A204.1 (cell line): ENCODE measurements around the gene MKKS.
"Not testable (repeated sequence)": the region's sequence is repeated elsewhere in the genome, so short reads cannot be mapped to it uniquely, and the experiment has no call there.

Experiments used
- FAIRE-seq: peaks from 2 replicates; lab custom pipeline; 2012; peaks lifted over from hg19 to GRCh38; lab: Jason Lieb, UNC

The MKKS gene

DNA sequence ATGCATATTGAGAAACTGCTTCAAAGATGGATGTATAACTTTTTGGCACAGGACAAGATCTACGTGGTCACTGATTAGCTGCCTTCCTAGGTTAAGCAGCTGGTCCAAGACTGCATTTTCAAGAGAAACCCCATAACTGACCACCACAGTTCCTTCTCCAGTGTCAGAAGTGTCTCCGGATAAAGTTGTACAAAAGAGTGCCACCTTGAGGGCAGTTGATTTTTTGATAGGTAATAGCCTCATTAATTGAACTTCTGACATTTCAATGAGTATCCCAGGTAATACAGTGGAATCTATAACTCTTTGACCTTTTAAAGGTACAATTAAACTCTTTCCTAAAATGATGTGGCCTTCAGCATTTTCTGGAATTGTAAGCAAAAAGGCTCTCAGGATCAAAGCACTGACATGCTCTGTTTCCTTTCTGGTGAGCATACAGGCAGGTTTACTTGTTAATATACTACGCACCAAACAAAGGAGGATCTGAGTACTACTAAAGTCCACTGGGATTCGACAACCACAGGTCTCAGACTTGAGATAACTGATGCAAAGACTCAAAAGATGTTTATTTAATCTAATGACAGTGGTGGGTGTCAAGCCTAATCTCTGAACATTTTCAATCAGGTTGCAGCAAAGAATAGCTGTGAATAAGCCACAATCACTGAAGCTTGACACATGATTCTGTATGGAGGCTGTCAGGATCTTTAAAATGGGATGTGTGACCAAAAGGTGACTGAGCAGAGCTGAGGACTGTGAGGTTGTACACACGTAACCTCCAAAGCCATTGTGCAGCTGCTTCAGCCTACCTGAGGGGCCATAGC lies 21.2 kb downstream of the MKKS start:
- FAIRE-seq, result no peak

DNA sequence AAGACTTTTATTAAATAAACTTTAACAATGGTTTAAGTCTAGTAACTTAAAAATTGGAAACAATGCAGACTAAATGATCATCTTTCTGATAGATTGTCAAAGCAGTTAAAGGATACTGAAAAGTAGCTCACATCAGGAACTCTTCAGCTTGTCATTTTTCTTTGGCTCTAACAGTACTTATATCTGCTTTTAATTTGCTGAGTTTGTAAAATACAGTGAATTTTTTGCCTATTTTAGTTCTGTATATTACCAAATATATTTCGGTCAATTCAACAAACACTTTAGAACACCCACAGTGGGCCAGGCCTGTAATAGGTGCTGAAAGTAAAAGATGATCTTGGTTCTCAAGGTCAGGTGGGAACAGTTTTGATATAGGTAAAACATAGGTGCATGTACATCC lies 22.3 kb downstream of the MKKS start:
- FAIRE-seq, result no peak

DNA sequence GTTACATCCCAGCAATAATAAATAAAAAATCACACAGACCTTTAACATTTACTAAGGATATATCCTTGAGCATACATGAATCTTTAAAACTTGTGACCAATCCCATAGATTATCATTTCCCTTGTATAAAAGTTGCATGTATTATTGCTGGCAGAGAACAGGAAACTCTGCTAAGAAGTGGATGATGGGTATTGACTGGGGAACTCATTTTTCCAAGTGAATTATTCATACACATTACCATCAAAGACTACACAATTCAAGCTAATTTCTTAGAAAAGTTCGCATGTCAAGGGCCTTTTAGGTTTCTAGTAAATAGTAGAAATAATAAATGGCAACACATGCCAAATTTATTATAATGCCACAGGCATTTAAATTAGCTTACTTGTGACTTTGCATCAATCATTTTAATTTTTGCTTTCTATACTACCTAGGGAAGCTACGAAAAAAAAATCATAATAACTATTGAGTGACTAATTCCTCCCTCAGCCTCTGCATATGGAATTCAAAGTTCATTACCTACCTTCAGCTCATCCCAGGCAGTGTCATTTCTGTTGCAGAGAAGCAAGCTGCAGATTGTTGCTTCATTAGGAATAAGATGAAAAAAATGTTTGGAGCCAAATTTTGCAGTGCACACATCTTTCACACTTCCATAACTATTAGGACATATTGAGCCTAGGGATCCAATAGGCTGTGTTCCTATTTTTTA lies 25.8 kb downstream of the MKKS start:
- no peak for FAIRE-seq

DNA sequence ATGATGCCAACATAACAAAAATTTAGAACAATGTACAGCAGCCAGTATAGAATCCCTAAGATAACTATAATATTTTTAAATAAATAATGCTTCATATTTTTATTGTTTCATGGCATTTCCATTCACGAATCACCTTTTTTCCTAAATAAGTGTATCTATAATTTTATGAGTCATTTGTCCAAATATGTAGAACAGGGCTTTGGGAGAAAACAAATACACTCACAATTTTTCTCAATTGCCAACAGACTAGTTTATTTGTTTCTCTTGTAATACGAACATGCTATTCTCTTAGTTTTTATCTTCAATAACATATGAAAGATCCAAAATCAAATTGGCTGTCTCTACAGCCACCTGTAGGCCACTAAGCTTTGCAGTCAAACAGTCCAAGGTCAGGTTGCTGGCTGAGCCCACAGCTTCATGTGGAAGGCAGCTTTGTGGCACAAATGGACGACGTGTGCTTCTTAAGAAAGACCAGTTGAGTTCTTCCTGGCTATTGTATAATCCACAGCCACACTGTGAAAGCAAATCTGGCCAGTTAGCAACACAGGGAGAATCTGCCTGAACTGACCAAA lies 29.0 kb downstream of the MKKS start:
- FAIRE-seq, result no peak

DNA sequence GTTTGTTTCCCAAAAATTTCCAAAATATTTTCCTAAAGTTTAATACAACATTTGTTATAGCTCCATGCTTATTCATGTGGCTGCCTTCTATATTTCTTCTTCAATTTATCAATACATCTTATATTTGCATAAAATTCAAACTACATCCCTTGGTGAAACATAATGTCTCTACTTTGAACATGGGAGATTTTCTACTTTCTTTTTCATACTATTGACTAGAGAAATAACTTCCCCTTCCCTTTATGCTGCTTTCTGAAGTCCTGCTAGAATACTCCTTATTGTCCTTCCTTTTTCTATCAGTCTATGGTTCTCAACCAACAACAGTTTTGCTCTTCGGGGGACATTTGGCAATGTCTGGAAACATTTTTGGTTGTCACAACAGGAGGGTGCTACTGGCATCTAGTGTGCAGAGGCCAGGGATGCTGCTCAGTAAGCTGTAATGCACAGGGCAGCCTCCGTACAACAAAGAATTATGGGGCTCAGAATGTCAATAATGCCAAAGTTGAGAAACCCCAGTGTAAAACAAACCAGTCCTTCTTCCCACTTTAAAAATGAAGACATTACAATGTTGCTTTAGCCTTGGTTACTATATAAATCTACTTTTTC lies 29.9 kb downstream of the MKKS start:
- FAIRE-seq, result no peak

DNA sequence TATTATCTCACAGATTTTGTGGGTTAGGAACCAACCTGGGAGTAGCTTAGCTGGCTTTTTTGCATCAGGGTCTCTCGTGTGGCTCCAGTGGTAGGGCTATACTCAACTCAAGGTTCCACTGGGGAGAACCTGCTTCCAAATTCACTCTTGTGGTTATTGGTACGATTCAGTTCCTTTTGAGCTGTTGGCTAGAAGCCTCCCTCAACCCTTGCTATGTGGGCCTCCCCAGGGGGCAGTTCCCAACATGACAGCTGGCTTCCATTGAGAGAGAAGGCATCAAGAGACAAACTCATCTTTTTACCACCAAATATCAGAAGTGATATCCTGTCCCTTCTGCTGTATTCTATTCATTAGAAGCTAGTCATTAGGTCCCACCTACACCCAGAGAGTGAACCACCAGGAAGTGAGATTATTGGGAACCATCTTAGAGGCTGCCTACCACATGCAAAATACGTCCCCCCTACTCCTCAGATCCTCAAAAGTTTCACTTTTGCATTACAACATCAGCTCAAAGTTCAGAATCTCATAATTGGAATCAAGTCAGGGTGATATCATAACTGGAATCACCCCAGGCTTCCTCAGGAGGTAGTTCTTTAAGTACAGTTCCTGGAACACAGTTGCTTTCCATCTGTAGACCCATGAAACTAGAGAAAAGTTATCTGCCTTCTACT lies 30.9 kb downstream of the MKKS start:
- FAIRE-seq, result no peak

DNA sequence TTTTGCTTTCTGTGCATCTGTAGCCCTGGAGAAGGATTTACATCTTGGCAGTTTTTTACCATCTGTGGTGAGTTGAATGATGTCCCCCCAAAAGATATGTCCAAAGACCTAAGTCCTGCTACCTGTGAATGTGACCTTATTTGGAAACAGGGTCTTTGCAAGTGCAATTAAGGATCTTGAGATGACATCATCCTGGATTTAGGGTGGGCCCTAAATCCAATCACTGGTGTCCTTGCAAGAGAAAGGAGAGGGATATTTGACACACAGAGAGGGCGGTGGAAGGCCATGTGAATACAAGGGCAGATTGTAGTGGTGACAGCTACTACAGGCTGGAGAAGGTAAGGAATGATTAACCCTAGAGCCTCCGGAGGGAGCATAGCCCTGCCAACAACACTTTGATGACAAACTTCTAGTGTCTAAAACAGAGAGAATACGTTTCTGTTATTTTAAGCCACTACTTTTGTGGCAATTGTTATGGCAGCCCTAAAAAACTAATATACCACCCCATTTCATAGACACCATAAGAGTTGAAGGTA lies 35.1 kb downstream of the MKKS start:
- FAIRE-seq, result no peak

DNA sequence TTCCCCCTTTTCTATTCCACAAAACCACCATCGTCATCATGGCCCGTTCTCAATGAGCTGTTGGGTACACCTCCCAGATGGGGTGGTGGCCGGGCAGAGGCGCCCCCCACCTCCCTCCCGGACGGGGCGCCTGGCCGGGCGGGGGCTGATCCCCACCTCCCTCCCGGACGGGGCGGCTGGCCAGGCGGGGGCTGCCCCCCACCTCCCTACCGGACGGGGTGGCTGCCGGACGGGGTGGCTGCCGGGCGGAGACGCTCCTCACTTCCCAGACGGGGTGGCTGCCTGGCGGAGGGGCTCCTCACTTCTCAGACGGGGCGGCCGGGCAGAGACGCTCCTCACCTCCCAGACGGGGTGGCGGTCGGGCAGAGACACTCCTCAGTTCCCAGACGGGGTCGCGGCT lies 39.3 kb downstream of the MKKS start:
- FAIRE-seq, result not testable (repeated sequence)

DNA sequence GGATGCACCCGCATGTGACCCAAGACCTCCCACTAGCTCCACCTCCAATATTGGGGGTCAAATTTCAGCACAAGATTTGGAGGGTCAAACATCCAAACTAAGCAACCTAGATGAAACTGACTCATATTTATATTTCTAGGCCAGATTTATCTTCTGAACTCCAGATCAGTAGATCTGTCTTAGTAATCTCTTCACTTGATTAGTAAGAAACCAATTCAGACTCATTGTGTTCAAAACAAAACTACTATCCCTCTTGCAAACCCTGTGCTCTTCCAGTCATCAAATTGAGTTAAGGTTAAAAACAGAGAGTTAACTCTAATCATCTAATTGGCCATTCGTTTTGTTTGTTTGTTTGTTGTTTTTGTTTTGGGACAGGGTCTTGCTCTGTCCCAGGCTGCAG lies 43.3 kb downstream of the MKKS start:
- FAIRE-seq, result no peak

DNA sequence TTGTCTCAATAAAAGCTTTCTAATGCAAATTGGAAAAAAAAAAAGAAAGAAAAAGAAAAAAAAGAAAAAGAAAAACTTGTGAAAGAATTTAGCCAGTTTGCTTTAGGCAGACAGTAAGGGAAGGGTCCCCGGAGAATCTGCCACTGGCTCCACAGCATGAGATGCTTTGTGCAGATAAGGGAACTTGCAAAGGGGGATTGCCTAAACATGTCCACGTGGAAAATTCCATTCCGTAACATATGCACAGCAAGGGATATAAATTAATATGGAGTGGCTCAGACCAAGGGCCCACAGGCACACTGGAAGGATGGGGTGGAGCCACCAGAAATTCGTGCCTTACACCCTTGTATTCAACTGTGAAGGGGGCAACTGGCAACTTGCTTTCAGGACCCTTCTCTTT lies 45.4 kb downstream of the MKKS start:
- FAIRE-seq, result no peak

DNA sequence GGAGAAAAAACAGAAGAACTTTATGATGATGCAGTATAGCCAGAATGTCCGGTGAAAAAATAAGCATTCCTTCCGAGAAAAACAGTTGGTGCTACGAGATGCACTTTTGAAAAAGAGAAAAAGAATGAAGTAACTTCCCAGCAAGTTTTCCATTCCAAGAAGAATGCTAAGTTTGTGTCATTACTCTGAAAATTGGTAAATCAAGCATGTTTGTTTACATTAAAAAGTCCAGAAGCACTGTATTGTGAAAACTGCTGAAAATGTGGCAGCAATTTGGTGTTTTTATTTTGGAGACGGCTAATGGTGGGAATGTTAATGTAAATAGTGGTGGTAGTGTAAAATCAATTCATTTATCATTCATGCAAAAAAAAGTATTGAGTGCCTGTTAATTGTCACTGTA lies 46.3 kb downstream of the MKKS start:
- no peak for FAIRE-seq

DNA sequence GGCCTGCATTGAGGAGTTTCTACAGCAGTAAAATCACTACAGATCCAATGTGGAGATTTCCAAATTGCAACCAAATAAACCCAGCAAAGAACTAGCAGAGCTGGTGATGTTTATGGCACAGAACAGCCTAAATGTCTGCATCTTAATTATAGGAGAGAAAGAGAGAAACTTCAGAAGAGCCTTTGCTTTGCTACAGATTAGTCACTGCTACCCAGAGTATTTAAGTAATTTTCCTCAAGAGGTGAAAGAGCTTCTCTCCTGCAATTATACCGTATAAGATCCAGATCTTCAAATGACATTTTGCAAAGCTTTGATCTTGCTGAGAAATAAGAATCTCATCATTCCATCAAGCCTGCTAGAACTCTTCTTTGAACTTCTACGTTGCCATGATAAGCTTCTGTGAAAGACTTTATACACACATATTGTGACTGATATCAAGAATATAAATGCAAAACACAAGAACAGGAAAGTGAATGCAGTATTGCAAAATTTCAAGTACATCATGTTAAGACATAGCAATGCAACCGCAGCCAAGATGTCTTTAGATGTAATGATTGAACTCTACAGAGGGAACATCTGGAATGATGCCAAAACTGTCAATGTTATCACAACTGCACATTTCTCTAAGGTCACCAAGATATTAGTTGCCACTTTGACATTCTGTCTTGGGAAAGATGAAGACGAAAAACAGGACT lies 48.0 kb downstream of the MKKS start:
- FAIRE-seq, result no peak

DNA sequence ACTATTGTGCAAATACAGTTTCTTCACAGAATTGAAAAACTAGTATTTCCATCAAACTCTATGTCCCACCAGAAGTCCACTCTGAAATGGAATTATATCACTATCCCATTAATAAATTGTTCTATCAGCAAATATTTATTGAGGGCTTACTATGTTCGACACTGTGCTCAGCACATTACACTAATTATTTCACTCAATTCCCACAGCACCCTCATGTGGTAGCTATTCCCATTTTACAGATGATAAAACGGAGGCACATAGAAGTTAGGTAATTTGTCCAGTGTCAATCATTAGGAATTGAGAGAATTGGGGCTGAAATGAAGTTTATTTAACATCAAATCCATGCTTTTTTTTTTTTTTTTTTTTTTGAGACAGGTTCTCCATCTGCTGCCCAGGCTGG lies 52.5 kb downstream of the MKKS start:
- no peak for FAIRE-seq

DNA sequence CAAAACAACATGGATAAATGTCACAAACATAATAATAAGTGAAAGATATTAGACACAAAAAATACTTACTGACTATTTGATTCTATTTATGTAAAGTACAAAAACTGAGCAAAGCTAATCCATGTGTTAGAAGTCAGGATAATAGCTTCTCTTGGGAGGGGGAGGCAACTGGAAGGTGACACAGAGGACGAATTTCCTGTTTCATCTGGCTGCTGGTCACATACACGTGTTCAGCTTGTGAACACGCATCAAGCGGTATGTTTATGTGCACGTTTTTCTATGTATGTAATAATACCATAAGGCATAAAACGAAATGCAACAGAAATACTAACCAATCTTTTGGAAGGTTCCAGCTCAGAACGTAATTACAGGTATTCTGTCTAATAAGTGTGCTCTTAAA lies 54.3 kb downstream of the MKKS start:
- no peak for FAIRE-seq

DNA sequence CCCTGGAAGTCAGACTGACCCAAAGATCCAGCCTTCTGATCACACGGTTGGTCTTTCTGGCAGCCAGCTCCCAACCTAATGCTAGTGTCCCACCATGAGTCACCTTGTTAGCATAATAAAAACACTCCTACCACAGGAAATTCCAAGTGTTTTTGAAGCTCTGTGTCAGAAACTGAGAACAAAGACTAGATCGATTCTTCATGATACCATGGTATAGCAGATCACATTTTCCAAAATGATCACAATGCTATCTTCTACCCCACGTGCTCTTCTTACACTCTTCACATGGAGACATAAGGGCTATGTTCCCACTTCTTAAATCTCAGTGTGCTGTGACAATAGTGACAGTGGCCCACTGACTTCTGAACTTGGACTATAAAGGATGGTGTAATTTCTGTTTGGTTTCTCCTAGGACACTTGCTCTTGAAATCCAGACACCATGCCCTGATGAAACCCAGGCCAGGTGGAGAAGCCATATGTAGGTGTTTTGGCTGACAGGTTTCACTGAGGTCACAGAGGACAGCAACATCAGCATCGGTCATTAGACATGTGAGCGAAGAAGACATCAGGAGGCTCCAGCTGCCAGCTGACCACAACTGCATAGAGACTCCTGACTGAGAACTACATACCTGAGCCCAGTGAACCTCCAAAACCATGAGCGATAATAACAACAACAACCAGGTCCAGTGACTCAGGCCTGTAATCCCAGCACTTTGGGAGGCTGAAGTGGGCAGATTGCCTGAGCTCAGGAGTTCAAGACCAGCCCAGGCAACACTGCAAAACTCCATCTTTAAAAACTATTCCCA lies 57.5 kb downstream of the MKKS start:
- no peak for FAIRE-seq

DNA sequence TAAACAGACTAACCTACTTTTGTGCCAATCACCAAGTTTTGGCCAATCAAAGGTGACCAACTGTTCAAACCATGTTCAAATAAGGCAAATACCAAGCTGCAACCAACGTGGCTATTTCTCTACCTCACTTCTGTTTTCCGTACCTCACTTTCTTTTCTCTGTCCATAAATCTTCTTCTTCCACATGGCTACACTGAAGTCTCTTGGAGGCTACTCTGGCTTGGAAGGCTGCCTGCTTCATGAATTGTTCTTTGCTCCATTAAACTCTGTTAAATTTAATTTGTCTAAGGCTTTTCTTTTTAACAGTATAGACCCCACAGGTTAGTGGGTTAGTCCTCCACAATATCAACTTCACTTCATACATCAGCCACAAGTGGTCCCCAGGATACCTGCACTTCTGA lies 58.8 kb downstream of the MKKS start:
- no peak for FAIRE-seq

DNA sequence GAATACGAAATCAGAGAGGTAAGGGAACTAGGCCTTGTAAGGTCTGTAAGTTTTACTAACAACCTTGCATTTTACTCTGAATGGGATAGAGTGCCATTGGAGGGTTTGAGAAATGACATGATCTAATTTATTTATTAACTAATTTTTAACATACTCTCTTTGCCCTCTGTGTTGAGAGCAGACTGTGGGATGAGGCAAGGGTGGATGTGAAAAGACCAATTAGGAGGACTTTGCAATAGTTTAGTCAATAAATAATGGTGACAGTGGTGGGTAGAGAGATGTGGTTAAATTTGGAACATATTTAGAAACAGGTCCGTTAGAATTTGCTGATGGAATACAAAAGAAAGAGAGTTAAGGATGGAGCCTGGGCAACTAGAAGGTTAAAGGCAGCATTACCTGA lies 60.0 kb downstream of the MKKS start:
- no peak for FAIRE-seq

DNA sequence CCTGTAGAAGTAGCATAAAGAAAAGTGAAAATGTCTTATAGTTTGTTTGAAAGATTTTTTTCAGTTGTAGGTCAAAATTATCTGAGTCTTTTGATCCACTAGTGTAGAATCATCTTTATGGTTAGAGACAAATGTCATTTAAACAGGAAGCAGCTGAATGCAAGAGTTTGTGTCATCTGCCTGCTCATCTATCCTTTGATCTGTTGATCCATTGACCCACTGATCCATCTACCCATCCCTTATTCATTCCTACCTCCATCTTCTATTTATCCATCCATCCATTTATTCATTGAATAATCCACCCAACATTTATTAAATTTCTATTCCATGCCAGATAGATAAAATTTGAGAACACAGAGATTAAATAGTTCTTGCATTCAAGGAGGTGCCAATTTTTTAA lies 62.6 kb downstream of the MKKS start:
- FAIRE-seq, result no peak

DNA sequence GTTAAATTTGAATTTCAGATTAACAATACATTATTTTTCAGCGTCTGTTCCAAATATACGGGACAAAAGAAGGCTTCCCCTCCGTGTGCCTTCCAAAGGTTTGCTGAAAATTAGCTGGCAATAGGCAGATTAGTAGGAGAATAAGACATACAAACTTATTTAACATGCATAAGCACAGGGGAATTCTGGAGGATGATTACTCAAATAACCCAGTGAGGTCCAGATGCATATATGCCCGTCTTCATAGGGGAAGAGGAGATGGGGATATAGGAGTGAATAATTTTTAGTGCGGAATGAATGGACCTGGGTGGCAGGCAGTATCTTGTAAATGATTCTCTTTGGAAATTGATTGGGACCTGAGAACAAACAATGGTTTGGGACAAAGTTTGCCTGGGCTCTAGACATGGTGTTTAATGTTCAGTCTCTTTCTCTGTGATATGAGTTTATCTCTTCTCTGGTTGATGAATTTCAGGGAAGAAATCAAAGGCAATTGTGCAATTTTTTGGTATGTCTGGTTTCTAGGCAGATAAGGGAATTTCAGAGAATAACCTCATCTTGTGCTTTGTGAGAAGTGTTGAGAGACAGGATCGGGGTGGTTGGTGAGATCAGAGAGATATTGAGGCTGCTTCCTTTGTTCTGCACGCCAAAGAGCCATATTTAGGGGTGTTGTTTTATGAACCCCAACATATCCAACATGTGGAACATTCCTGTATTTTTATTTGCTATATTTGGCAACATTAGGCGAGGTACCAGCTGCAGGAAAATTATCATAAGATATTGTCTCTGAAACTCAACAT lies 63.7 kb downstream of the MKKS start:
- FAIRE-seq, result no peak

DNA sequence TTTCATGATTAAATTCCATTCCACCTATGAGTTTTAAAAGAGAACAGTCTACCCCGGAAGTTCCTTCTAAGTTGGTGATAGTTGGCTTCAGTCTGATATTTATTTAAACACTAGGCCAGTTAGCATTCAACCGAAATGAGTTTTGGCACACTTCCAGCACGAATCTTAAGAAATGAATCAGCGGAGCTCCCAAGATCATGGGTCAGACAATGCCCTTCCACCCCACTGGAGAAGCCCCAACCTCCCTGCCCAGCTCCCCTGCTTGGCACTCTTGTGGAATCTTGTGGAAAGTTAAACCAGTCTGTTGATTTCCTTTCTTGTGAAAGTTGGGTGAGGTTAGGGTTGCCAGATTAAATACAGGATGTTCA lies 64.3 kb downstream of the MKKS start:
- no peak for FAIRE-seq
